MM.1S (cell line): ENCODE results near the gene TEX264.

ENCODE experiments used
- CTCF ChIP-seq: fragments of 300-600 bp; sonication (generic); IDR thresholded peaks from 2 replicates; pipeline ENCODE4 v1.5.1; 2016; ENCODE audit warnings: antibody characterized with exemption, low read length, mixed read lengths
- EZH2 ChIP-seq: fragments of 300-600 bp; sonication (generic); optimal IDR thresholded peaks from 2 replicates; pipeline ENCODE3; 2017; ENCODE audit warnings: low read depth, mild to moderate bottlenecking, antibody characterized with exemption, low read length, mixed read lengths
- EZH2phosphoT487 ChIP-seq: fragments of 300-600 bp; sonication (generic); IDR thresholded peaks from 2 replicates; pipeline ENCODE4 v1.6.1; 2018; ENCODE audit warnings: antibody characterized with exemption, low read length

- TF ChIP-seq CTCF = no peak
- TF ChIP-seq EZH2 = no peak
- TF ChIP-seq EZH2phosphoT487 = no peak
Observed at GRCh38 chr3:51682526-51682925, 11.5 kb downstream of the TEX264 start.
